A673 (cell line): ENCODE measurements around the gene LARGE1. TPM values are rescaled to one million over a fixed set of nuclear protein-coding genes. Genes with fewer than 3 reads are reported as not detected.

ENCODE experiments used
- BruUV-seq: library from RNA; stranded (reverse); fragments of 400-500 nt; replicated peaks from 2 replicates; lab custom pipeline; 2021; lab: Mats Ljungman, UMichigan
- CTCF ChIA-PET: fragments of 300-600 bp; sonication (Branson Sonifier 250); formaldehyde crosslinking; loops from one replicate; lab custom pipeline; 2022; ENCODE audit warnings: antibody characterized with exemption; lab: Charles Lee
- POLR2A ChIA-PET: fragments of 300-600 bp; sonication (Branson Sonifier 250); formaldehyde crosslinking; loops from one replicate; lab custom pipeline; 2022; ENCODE audit warnings: antibody characterized with exemption; ENCODE audit not compliant: low non-redundant PET; lab: Charles Lee
- DNase-seq: peaks from one replicate; pipeline ENCODE4 v3.0.0-alpha.2; 2015; ENCODE audit warnings: low spot score
- H3K27ac ChIP-seq: fragments of 200-600 bp; sonication (generic); 2 replicates; pipeline ENCODE4 v1.5.1; 2016; ENCODE audit warnings: mixed run types, low read depth, mild to moderate bottlenecking, mixed read lengths, antibody characterized with exemption, low read length; ENCODE audit not compliant: poor library complexity, severe bottlenecking
- H3K27me3 ChIP-seq: fragments of 200-600 bp; sonication (generic); replicated peaks from 2 replicates; pipeline ENCODE4 v1.6.1; 2017; ENCODE audit warnings: mixed run types, low read depth, mild to moderate bottlenecking, mixed read lengths, antibody characterized with exemption, low read length; ENCODE audit not compliant: insufficient read depth, poor library complexity
- H3K36me3 ChIP-seq: fragments of 200-600 bp; sonication (generic); 2 replicates; pipeline ENCODE4 v1.6.1; 2016; ENCODE audit warnings: mixed run types, mild to moderate bottlenecking, mixed read lengths, antibody characterized with exemption, low read length; ENCODE audit not compliant: insufficient read depth, poor library complexity, severe bottlenecking
- H3K4me1 ChIP-seq: fragments of 200-600 bp; sonication (generic); 2 replicates; pipeline ENCODE4 v1.6.1; 2017; ENCODE audit warnings: mixed run types, mild to moderate bottlenecking, mixed read lengths, antibody characterized with exemption, low read length; ENCODE audit not compliant: insufficient read depth, poor library complexity, severe bottlenecking
- H3K4me3 ChIP-seq: fragments of 200-600 bp; sonication (generic); 2 replicates; pipeline ENCODE4 v1.5.1; 2016; ENCODE audit warnings: low read depth, mixed run types, mild to moderate bottlenecking, mixed read lengths, low read length; ENCODE audit not compliant: poor library complexity, severe bottlenecking
- H3K9me3 ChIP-seq: fragments of 200-600 bp; sonication (generic); 2 replicates; pipeline ENCODE4 v1.6.1; 2016; ENCODE audit warnings: mixed run types, low read depth, mild to moderate bottlenecking, mixed read lengths, antibody characterized with exemption, low read length; ENCODE audit not compliant: poor library complexity, severe bottlenecking
- CTCF ChIP-seq: fragments of 300-800, 200-600 bp; sonication (generic); conservative IDR thresholded peaks from 2 replicates; pipeline ENCODE4 v1.5.1; 2017; ENCODE audit warnings: low read depth, mild to moderate bottlenecking, antibody characterized with exemption, low read length, moderate library complexity, mixed read lengths
- EZH2 ChIP-seq: fragments of 200-600 bp; sonication (generic); IDR thresholded peaks from 2 replicates; pipeline ENCODE4 v1.6.1; 2017; ENCODE audit warnings: borderline replicate concordance, low read depth, mild to moderate bottlenecking, mixed read lengths, antibody characterized with exemption, low read length; ENCODE audit not compliant: poor library complexity, severe bottlenecking
- intact Hi-C: fragments of 100-400 bp; cut with micrococcal nuclease; formaldehyde crosslinking; loops from one replicate; pipeline ENCODE4 v1.10.0; 2022; ENCODE audit not compliant: unreplicated experiment
- total RNA-seq: library from RNA; stranded (reverse); gene quantifications from 2 replicates; pipeline ENCODE4 v1.2.3, GENCODE V29; 2021

Gene LARGE1
- total RNA-seq, 1 experiment from 2014 or later, result not detected

- no peaks in the 10 kb centered on the region for H3K27me3 ChIP-seq
- no peak overlapping the region for H3K4me3 ChIP-seq
- intact Hi-C loops, result no loop called here
- DNase-seq, result no peak
- H3K4me1 ChIP-seq, result no peaks in the 10 kb centered on the region
- peaks cover 28% of the 10 kb centered on the region for H3K9me3 ChIP-seq
- ChIA-PET CTCF (no interaction called here), POLR2A (no interaction called here)
- no peak overlapping the region for H3K27ac ChIP-seq
- BruUV-seq, result no TSS peak
- TF ChIP-seq EZH2 (no peak), CTCF (no peak)
- H3K36me3 ChIP-seq, result no peaks in the 10 kb centered on the region
Observed at GRCh38 chr22:33597274-33597985, 322.8 kb downstream of the LARGE1 start.

- Histone ChIP-seq H3K4me3 (no peak overlapping the region), H3K36me3 (no peaks in the 10 kb centered on the region), H3K27ac (no peak overlapping the region), H3K27me3 (no peaks in the 10 kb centered on the region), H3K4me1 (no peaks in the 10 kb centered on the region), H3K9me3 (peaks cover 20% of the 10 kb centered on the region)
- ChIA-PET POLR2A (no interaction called here), CTCF (no interaction called here)
- no peak for TF ChIP-seq EZH2
- no TSS peak for BruUV-seq
- intact Hi-C loops, result no loop called here
- DNase-seq, result no peak
Observed at GRCh38 chr22:33593818-33594217, 326.5 kb downstream of the LARGE1 start.

- no peak overlapping the region for H3K27ac ChIP-seq
- H3K4me1 ChIP-seq, result no peaks in the 10 kb centered on the region
- no peaks in the 10 kb centered on the region for H3K36me3 ChIP-seq
- ChIA-PET CTCF (no interaction called here), POLR2A (no interaction called here)
- no peak for DNase-seq
- H3K9me3 ChIP-seq, result peaks cover 22% of the 10 kb centered on the region
- TF ChIP-seq EZH2 (no peak), CTCF (no peak)
- intact Hi-C loops, result no loop called here
- H3K4me3 ChIP-seq, result no peak overlapping the region
- H3K27me3 ChIP-seq, result no peaks in the 10 kb centered on the region
- no TSS peak for BruUV-seq
Observed at GRCh38 chr22:33591946-33592345, 328.3 kb downstream of the LARGE1 start.

- TF ChIP-seq EZH2 (no peak), CTCF (no peak)
- intact Hi-C loops, result no loop called here
- Histone ChIP-seq H3K9me3 (peaks cover 4% of the 10 kb centered on the region), H3K36me3 (no peaks in the 10 kb centered on the region), H3K27me3 (no peaks in the 10 kb centered on the region), H3K27ac (no peak overlapping the region), H3K4me1 (no peaks in the 10 kb centered on the region), H3K4me3 (no peak overlapping the region)
- DNase-seq, result no peak
- no TSS peak for BruUV-seq
- ChIA-PET POLR2A (no interaction called here), CTCF (no interaction called here)
Observed at GRCh38 chr22:33589297-33589696, 331.0 kb downstream of the LARGE1 start.
